Neutrophil (primary cell): ENCODE results near the gene PAQR4.

ENCODE experiments used
- H3K27ac ChIP-seq: fragments of 200-600 bp; sonication (generic); 2 replicates; pipeline ENCODE4 v1.5.1; 2016; ENCODE audit warnings: mild to moderate bottlenecking, moderate library complexity
- H3K27me3 ChIP-seq: fragments of 200-600 bp; sonication (generic); 2 replicates; pipeline ENCODE4 v1.6.0; 2016; ENCODE audit warnings: mild to moderate bottlenecking
- H3K36me3 ChIP-seq: fragments of 200-600 bp; sonication (generic); 2 replicates; pipeline ENCODE4 v1.5.1; 2017
- H3K4me1 ChIP-seq, 2 experiments: fragments of 200-600 bp in 1 of 2; sonication (generic) in 1 of 2; 1 replicate in 1 of 2; 2 replicates in 1 of 2; pipeline versions ENCODE4 v1.5.1 to v1.6.1; 2013 to 2016; ENCODE audit warnings: low read depth in 1 of 2, low read length in 1 of 2, mild to moderate bottlenecking in 1 of 2, moderate library complexity in 1 of 2; ENCODE audit not compliant: control insufficient read depth in 1 of 2, insufficient read depth in 1 of 2
- H3K4me3 ChIP-seq, 2 experiments: fragments of 200-600 bp in 1 of 2; sonication (generic) in 1 of 2; 1 replicate in 1 of 2; 2 replicates in 1 of 2; pipeline ENCODE4 v1.5.1; 2013 to 2016; ENCODE audit warnings: low read depth in 1 of 2, low read length in 1 of 2, mild to moderate bottlenecking in 1 of 2, moderate library complexity in 1 of 2
- H3K9me3 ChIP-seq: fragments of 200-600 bp; sonication (generic); 2 replicates; pipeline ENCODE4 v1.5.1; 2016
- CTCF ChIP-seq: fragments of 200-600 bp; sonication (generic); IDR thresholded peaks from 2 replicates; pipeline ENCODE4 v1.5.1; 2016; ENCODE audit warnings: antibody characterized with exemption

The PAQR4 gene

GRCh38 chr16:2933136-2933535, 36.0 kb upstream of the PAQR4 start:
- peaks cover 48% of the 10 kb centered on the region for H3K36me3 ChIP-seq
- no peaks in the 10 kb centered on the region for H3K27me3 ChIP-seq
- no peak overlapping the region for H3K4me3 ChIP-seq
- no peaks in the 10 kb centered on the region for H3K9me3 ChIP-seq
- no peak overlapping the region for H3K27ac ChIP-seq
- H3K4me1 ChIP-seq: peaks cover 0 to 23% of the 10 kb centered on the region in 2 experiments
- no peak for TF ChIP-seq CTCF

- H3K4me1 ChIP-seq: peaks cover 0 to 23% of the 10 kb centered on the region in 2 experiments
- H3K27me3 ChIP-seq: no peaks in the 10 kb centered on the region
- no peak overlapping the region for H3K4me3 ChIP-seq
- no peak for TF ChIP-seq CTCF
- no peak overlapping the region for H3K27ac ChIP-seq
- peaks cover 53% of the 10 kb centered on the region for H3K36me3 ChIP-seq
- no peaks in the 10 kb centered on the region for H3K9me3 ChIP-seq
Observed at GRCh38 chr16:2933701-2934100, 35.4 kb upstream of the PAQR4 start.

- TF ChIP-seq CTCF: no peak
- Histone ChIP-seq H3K27me3 (no peaks in the 10 kb centered on the region), H3K36me3 (peaks cover 61% of the 10 kb centered on the region), H3K4me1 (peaks cover 0 to 23% of the 10 kb centered on the region in 2 experiments), H3K4me3 (no peak overlapping the region), H3K9me3 (no peaks in the 10 kb centered on the region), H3K27ac (no peak overlapping the region)
Observed at GRCh38 chr16:2934450-2934849, 34.7 kb upstream of the PAQR4 start.

GRCh38 chr16:2936436-2937011, 32.6 kb upstream of the PAQR4 start:
- no peaks in the 10 kb centered on the region for H3K27me3 ChIP-seq
- no peak for TF ChIP-seq CTCF
- H3K4me3 ChIP-seq: no peak overlapping the region
- peaks cover 77% of the 10 kb centered on the region for H3K36me3 ChIP-seq
- no peaks in the 10 kb centered on the region for H3K9me3 ChIP-seq
- H3K27ac ChIP-seq: no peak overlapping the region
- peaks cover 0 to 23% of the 10 kb centered on the region in 2 experiments for H3K4me1 ChIP-seq

- H3K36me3 ChIP-seq: peaks cover 77% of the 10 kb centered on the region
- no peak overlapping the region for H3K4me3 ChIP-seq
- no peaks in the 10 kb centered on the region for H3K27me3 ChIP-seq
- TF ChIP-seq CTCF: no peak
- H3K4me1 ChIP-seq: peaks cover 0 to 23% of the 10 kb centered on the region in 2 experiments
- no peak overlapping the region for H3K27ac ChIP-seq
- H3K9me3 ChIP-seq: no peaks in the 10 kb centered on the region
Observed at GRCh38 chr16:2937170-2937569, 32.0 kb upstream of the PAQR4 start.
